ENCODE results near the gene GPAM. TPM values are rescaled to one million over a fixed set of nuclear protein-coding genes. Genes with fewer than 3 reads are reported as not detected.
"Not testable (repeated sequence)": the region's sequence is repeated elsewhere in the genome, so short reads cannot be mapped to it uniquely, and the experiment has no call there.

GPAM gene
- total RNA-seq, 1 experiment from 2014 or later, result 10.3 TPM

DNA sequence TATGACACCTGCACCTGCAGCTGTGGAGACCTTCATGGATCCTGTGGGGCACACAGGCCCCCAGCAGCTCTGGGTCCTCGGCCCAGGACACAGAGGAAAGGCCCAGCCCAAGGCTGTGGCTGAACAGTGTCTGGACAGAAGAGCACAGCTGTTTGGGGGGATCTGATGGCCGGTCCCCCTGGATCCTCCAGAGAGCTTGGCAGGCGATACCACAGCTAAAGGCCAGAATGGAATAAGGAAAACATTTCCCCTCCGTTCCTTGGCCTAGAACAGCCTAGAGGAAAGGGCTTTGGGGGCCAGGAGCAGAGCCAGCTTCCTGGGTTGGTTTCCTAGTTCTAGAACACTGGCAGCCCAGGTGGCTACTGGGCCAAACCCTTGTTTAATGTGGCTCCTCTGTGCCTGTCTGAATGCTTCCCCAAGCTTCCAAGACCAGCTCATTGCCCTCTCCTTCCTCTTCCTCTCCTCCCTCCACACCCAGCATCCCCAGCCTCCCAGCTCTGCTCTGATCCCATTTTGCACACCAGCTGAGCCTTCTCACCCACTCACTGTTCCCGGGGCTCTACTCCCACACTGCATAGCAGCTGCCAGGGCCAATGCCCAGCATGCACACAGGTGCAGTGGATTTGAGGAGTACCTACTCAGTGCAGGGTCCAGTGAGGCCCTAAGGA is 46.9 kb downstream of the GPAM start:
- no peak for DNase-seq (ENCODE audit: low read depth)

DNA sequence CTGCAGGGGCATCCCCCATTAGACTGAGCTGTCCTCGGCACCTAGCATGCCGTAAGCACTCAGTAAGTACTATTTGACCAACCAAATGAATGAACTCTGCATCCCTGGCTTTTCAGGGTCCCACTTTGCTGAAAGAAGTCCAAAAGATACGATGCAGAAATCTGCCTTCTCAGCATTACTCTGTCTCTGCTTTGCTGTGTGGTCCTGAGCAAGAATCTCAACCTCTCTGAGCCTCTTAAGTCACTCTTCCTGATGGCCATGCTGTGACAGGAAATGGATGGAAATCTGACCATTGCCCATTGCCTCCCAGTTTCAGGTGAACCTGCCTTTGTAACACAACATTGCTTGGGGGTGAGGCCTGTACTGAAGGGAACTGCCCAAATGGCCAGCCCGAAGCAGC is 48.0 kb downstream of the GPAM start:
- DNase-seq (ENCODE audit: low read depth), result no peak

DNA sequence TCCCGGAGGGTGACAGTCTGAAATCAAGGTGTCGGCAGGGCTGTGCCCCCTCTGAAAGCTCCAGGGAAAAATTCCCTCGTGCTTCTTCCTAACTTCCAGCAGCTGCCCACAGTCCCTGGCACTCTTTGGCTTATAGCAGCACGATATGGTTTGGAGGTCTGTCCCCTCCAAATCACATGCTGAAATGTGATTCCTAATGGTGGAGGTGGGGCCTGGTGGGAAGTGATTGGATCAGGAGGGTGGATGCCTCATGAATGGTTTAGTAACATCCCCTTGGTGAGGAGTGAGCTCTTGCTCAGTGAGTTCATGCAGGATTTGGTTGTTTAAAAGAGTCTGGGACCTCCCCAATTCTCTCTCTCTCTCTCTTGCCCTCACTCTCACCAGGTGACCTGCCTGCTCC is 51.1 kb downstream of the GPAM start:
- no peak for DNase-seq (ENCODE audit: low read depth)

DNA sequence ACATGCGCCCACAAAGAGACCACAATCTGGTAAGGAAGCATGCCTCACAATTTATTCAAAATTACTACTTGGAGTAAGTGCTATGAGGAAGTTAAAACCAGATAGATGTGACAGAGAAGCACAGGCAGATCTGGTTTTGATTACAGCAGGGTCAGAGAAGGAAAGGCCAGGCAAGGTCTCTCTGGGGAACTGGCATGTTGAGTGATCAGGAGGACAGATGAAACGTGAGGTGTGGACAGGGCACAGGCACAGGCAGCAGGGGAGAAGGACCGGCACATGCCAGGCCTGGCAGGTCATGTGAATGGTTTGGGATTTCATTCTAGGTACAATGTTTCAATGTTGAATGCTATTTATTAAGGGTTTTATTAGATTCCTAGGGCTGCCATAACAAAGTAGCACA is 51.6 kb downstream of the GPAM start:
- DNase-seq (ENCODE audit: low read depth), result no peak

DNA sequence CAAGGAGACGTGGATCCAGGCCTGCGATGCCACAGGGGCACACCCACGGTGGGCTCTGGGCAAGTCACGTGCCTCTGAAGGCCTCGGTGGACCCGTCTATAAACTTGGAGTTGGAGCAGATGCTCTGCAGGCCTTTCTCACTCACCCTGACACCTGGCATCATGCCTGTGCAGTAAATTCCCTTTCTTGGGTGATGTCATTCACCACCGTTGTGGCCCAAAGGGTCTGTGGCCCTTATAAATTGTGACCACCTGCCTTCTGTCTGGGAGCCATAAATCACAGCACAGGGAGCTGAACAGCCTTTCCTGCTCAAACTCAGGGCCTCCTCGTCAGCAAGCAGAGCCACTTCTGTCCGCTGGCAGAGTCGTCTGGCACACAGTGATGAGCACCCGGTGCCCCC is 52.2 kb downstream of the GPAM start:
- DNase-seq (ENCODE audit: low read depth), result no peak

DNA sequence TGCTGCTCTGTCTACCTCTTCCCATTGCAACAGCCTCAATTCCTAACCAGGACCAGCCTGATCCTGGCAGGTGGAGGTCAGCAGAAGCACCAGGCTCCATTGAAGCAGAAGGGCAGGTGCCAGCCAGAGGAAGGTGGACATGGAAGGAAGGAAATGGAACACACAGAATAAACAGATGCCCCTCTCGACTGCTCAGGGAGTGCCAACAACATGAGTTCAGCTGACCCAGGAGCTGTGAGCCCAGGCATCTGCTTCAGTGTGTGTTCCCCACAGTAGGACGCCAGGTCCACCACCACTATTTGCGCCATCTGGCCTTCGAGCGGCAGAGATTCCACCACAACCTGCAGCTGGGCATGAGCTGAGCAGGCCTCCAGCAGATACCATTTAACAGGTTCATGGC is 56.7 kb downstream of the GPAM start:
- no peak for DNase-seq (ENCODE audit: low read depth)

DNA sequence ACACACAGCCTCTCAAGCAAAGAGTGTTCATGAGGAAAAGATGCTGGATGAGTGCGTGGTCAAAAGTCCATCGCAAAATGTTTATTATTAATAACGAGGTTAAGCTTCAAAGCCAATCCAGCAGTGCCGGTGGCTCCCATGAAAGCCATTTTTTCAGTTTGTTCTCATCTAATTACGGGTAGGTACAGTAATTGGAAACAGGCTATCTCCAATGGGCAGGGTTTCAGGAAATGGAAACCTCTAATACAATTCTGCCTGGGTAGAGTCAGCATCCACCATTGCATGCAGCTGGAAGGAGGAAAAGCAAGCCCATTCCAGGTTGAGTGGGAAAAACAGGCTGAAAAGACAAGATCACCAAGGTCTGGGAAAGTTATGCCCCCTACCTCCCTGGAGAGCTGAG is 57.4 kb downstream of the GPAM start:
- no peak for DNase-seq (ENCODE audit: low read depth)

DNA sequence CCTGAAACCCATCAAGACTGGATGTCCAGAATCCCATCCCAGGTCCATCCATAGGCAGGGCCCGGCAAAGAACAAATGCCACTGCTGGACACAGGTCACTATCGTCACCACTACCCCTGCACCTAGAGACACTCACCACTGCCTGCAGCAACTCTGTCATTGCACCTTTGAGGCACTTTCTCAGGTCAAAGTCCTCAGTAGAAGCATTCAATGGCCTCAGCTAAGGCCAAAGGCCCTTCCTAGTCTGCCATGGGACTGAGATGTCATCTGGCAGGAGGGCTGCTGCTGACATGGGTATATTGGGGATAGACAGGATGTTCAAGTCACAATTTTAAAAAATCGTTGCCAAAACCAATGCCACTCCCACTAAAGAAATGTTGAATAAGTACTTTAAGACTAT is 58.7 kb downstream of the GPAM start:
- no peak for DNase-seq (ENCODE audit: low read depth)

DNA sequence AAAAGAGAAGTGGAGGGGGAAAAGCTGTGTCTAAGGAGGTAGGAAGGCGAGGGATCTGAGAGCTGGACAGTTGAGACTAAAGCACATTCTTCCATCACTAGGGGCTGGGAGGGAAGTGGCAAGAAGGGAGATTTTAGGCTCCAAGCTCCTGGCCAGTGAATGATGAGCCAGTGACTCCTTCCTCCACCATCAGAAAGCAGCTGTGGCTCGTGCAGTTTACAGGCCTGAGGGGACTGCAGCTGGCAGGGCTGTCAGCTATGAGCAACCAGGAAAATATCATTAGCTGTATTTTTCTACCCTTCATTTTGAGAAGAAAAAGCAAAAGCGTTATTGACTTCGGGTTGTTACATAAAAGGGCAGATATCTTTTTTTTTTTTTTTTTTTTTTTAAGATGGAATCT is 60.7 kb downstream of the GPAM start:
- DNase-seq (ENCODE audit: low read depth), result no peak

DNA sequence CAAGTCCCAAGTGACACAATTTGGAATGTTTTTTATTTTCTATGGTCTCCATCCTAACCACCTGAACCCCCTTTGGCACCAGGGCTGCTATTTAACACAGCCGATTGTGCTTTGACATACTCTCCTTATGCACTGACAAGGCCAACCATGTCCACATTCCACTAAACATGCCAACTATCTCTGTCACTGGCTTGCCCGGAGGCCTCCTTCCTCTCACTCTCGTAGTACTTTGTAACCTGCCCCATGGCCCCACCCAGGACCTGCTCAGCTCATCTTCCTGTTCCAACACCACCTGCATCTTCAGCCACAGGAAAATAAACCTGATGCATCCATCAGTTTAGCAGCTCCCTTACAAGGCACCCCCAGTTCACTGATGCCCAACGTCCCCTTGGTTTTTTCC is 63.1 kb downstream of the GPAM start:
- DNase-seq (ENCODE audit: low read depth), result no peak

DNA sequence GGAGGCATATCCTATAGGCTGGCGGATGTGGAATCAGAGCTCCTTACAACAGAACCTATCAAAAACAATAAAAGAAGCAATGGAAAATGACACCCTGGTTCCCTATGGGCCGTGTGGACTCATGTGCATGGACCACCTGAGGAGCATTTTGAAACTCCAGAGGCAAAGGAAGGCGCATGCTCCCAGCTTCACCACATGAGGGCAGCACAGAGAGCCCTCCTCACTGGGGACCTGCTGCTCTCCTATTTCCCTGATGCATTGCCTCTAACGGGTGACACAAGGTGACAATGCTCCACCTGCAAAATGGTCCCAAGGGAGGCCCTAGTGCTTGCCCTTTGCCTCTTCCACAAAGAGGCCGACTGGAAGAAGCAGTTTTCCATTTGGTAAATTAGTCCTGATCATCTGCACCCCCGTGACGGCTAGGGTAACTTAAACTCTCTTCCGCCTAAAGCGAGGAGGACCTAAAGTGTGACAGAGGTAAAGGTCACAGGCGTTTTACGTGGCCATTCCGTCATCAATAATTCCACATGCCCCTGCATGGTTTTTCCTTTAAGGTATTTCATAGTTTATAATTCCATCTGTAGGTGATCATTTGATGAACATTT is 67.7 kb downstream of the GPAM start:
- peak; percentile 11 for DNase-seq (ENCODE audit: low read depth)

DNA sequence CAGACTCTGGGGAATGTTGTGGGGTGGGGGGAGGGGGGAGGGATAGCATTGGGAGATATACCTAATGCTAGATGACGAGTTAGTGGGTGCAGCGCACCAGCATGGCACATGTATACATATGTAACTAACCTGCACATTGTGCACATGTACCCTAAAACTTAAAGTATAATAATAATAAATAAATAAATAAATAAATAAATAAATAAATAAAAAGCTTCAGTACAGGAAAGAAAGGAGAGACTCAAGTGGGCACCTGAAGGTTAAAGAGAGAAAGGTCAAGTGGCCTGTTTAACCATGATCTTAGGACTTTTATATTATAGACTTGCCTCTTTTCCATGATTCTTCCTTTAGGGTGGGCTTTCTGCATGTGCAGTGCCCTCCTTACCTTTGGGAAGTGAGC is 73.8 kb downstream of the GPAM start:
- not testable (repeated sequence) for DNase-seq (ENCODE audit: low read depth)

Other genes with a start within 250 kb of the GPAM start
- gene TECTB, start 99.6 kb upstream of the GPAM start, total RNA-seq (2014; rRNA removed; shearing (Covaris generic)), result not detected in 2 replicates
- 16.1 and 18.3 TPM in 2 replicates for gene ACSL5, start 190.4 kb upstream of the GPAM start, total RNA-seq (2014; rRNA removed; shearing (Covaris generic))